H1 (cell line): ENCODE results near the gene SV2B. TPM values are rescaled to one million over a fixed set of nuclear protein-coding genes. Genes with fewer than 3 reads are reported as not detected.

ENCODE experiments used
- CTCF ChIA-PET: fragments of 300-600 bp; sonication (Branson Sonifier 250); formaldehyde crosslinking; loops from one replicate; lab custom pipeline; 2021; ENCODE audit not compliant: partially characterized antibody; lab: Charles Lee
- POLR2A ChIA-PET: fragments of 300-600 bp; sonication (Branson Sonifier 250); formaldehyde crosslinking; loops from one replicate; lab custom pipeline; 2021; ENCODE audit warnings: inconsistent platforms; ENCODE audit not compliant: partially characterized antibody; lab: Charles Lee
- DNase-seq, 2 experiments: peaks; one replicate each; pipeline versions ENCODE4 v3.0.0 to v3.0.0-alpha.2; 2010 to 2022; ENCODE audit warnings: low spot score in 2 of 2, low read depth in 1 of 2, mixed read lengths in 1 of 2
- FAIRE-seq: peaks from 2 replicates; lab custom pipeline; 2011; peaks lifted over from hg19 to GRCh38; lab: Jason Lieb, UNC
- H2AFZ ChIP-seq: 2 replicates; pipeline ENCODE4 v1.8.1; 2012; ENCODE audit warnings: low read length, inconsistent platforms
- H2AK5ac ChIP-seq: 2 replicates; pipeline ENCODE4 v1.6.1; 2013; ENCODE audit warnings: low read depth, low read length
- H2BK120ac ChIP-seq: replicated peaks from 2 replicates; pipeline ENCODE3; 2013; ENCODE audit warnings: low read depth, low read length, inconsistent platforms
- H2BK12ac ChIP-seq: 2 replicates; pipeline ENCODE4 v1.6.1; 2013; ENCODE audit warnings: low read depth, low read length
- H2BK15ac ChIP-seq: 2 replicates; pipeline ENCODE4 v1.6.1; 2013; ENCODE audit warnings: low read length
- H2BK20ac ChIP-seq: 2 replicates; pipeline ENCODE4 v1.6.1; 2013; ENCODE audit warnings: low read length
- H2BK5ac ChIP-seq: 2 replicates; pipeline ENCODE4 v1.6.1; 2013; ENCODE audit warnings: low read depth, low read length
- H3K14ac ChIP-seq: 2 replicates; pipeline ENCODE4 v1.6.1; 2013; ENCODE audit warnings: inconsistent platforms; ENCODE audit not compliant: insufficient read length
- H3K18ac ChIP-seq: 2 replicates; pipeline ENCODE4 v1.6.1; 2013; ENCODE audit warnings: low read length; ENCODE audit errors: extremely low read depth
- H3K23ac ChIP-seq: 2 replicates; pipeline ENCODE4 v1.6.1; 2013; ENCODE audit warnings: inconsistent platforms; ENCODE audit not compliant: insufficient read length
- H3K23me2 ChIP-seq: 2 replicates; pipeline ENCODE4 v1.6.1; 2013; ENCODE audit warnings: low read depth, low read length
- H3K27ac ChIP-seq: 2 replicates; pipeline ENCODE4 v1.6.1; 2011; ENCODE audit warnings: low read depth, low read length, inconsistent platforms
- H3K27me3 ChIP-seq, 4 experiments: replicated peaks in 1 of 4; 1 replicate in 1 of 4; 2 replicates in 3 of 4; pipeline versions ENCODE4 v1.6.1 to v1.8.1; 2011 to 2013; ENCODE audit warnings: low read length in 3 of 4, mild to moderate bottlenecking in 3 of 4, inconsistent platforms in 2 of 4, mixed read lengths in 2 of 4, moderate library complexity in 1 of 4; ENCODE audit not compliant: control insufficient read depth in 3 of 4, insufficient read depth in 3 of 4; ENCODE audit errors: extremely low read depth in 1 of 4
- H3K36me3 ChIP-seq, 4 experiments: 2 replicates each; pipeline versions ENCODE4 v1.6.1 to v1.8.1; 2011 to 2013; ENCODE audit warnings: mild to moderate bottlenecking in 4 of 4, low read length in 3 of 4, moderate library complexity in 2 of 4, control low read depth in 1 of 4, inconsistent platforms in 1 of 4; ENCODE audit not compliant: insufficient read depth in 4 of 4, control insufficient read depth in 2 of 4
- H3K4ac ChIP-seq: replicated peaks from 2 replicates; pipeline ENCODE3; 2013; ENCODE audit warnings: low read length, low read depth, mixed read lengths, inconsistent platforms; ENCODE audit not compliant: insufficient read length
- H3K4me1 ChIP-seq, 4 experiments: replicated peaks in 1 of 4; 1 replicate in 1 of 4; 2 replicates in 3 of 4; pipeline versions ENCODE4 v1.6.1 to v1.8.1; 2011 to 2013; ENCODE audit warnings: low read length in 3 of 4, inconsistent platforms in 2 of 4, mixed read lengths in 1 of 4; ENCODE audit not compliant: insufficient read depth in 4 of 4, control insufficient read depth in 3 of 4
- H3K4me2 ChIP-seq, 2 experiments: 2 replicates each; pipeline versions ENCODE4 v1.6.1 to v1.8.1; 2011 to 2013; ENCODE audit warnings: low read depth in 2 of 2, low read length in 2 of 2, control low read depth in 1 of 2, inconsistent platforms in 1 of 2, mild to moderate bottlenecking in 1 of 2; ENCODE audit not compliant: insufficient read depth in 1 of 2
- H3K4me3 ChIP-seq, 4 experiments: fragments of 200-600, 300-600 bp in 1 of 4; sonication (generic), shearing (Covaris generic), sonication (Bioruptor Twin) in 1 of 4; 2 replicates each; pipeline versions ENCODE4 v1.5.1 to v1.8.1; 2011 to 2016; ENCODE audit warnings: low read length in 4 of 4, low read depth in 3 of 4, control low read depth in 2 of 4, inconsistent platforms in 2 of 4, mild to moderate bottlenecking in 2 of 4, mixed read lengths in 1 of 4, moderate library complexity in 1 of 4; ENCODE audit not compliant: insufficient read depth in 2 of 4; ENCODE audit errors: extremely low read depth in 1 of 4
- H3K56ac ChIP-seq: replicated peaks from 2 replicates; pipeline ENCODE3; 2013; ENCODE audit warnings: low read depth, mild to moderate bottlenecking, mixed read lengths, low read length, inconsistent platforms; ENCODE audit not compliant: insufficient read length
- H3K79me1 ChIP-seq: 2 replicates; pipeline ENCODE4 v1.6.1; 2013; ENCODE audit warnings: low read depth, low read length, control low read depth
- H3K79me2 ChIP-seq, 2 experiments: 2 replicates each; pipeline versions ENCODE4 v1.6.1 to v1.8.1; 2012 to 2013; ENCODE audit warnings: low read length in 2 of 2, mild to moderate bottlenecking in 2 of 2, inconsistent platforms in 1 of 2; ENCODE audit not compliant: insufficient read depth in 2 of 2, control insufficient read depth in 1 of 2
- H3K9ac ChIP-seq, 4 experiments: replicated peaks in 1 of 4; 1 replicate in 1 of 4; 2 replicates in 3 of 4; pipeline versions ENCODE4 v1.6.1 to v1.8.1; 2011 to 2013; ENCODE audit warnings: low read depth in 3 of 4, low read length in 3 of 4, control low read depth in 2 of 4, mild to moderate bottlenecking in 2 of 4, moderate library complexity in 2 of 4, inconsistent platforms in 1 of 4; ENCODE audit errors: extremely low read depth in 1 of 4
- H3K9me3 ChIP-seq, 2 experiments: 2 replicates each; pipeline versions ENCODE4 v1.6.1 to v1.8.1; 2012 to 2013; ENCODE audit warnings: mild to moderate bottlenecking in 2 of 2, moderate library complexity in 2 of 2, control low read depth in 1 of 2, inconsistent platforms in 1 of 2, low read depth in 1 of 2, low read length in 1 of 2, mixed read lengths in 1 of 2; ENCODE audit not compliant: insufficient read depth in 2 of 2
- H4K20me1 ChIP-seq, 2 experiments: replicated peaks in 1 of 2; 2 replicates each; pipeline versions ENCODE3 to v1.8.1; 2011 to 2013; ENCODE audit warnings: inconsistent platforms in 2 of 2, low read length in 2 of 2, mild to moderate bottlenecking in 1 of 2; ENCODE audit not compliant: insufficient read depth in 2 of 2, control insufficient read depth in 1 of 2
- H4K5ac ChIP-seq: 2 replicates; pipeline ENCODE4 v1.6.1; 2013; ENCODE audit warnings: low read length, low read depth, mixed read lengths, inconsistent platforms; ENCODE audit not compliant: insufficient read length
- H4K8ac ChIP-seq: 2 replicates; pipeline ENCODE4 v1.8.0; 2013; ENCODE audit warnings: mild to moderate bottlenecking, moderate library complexity, low read length, inconsistent platforms; ENCODE audit not compliant: insufficient read depth; ENCODE audit errors: extremely low read depth
- H4K91ac ChIP-seq: replicated peaks from 2 replicates; pipeline ENCODE3; 2013; ENCODE audit warnings: low read length, mixed read lengths, inconsistent platforms; ENCODE audit not compliant: insufficient read length
- EP300 ChIP-seq, 2 experiments: IDR thresholded peaks; 1 replicate in 1 of 2; 2 replicates in 1 of 2; pipeline ENCODE4 v1.6.1; 2011 to 2012; ENCODE audit warnings: low read depth in 2 of 2, low read length in 2 of 2, mild to moderate bottlenecking in 2 of 2, borderline replicate concordance in 1 of 2, inconsistent platforms in 1 of 2, moderate library complexity in 1 of 2
- JUN ChIP-seq: IDR thresholded peaks from 2 replicates; pipeline ENCODE4 v1.6.1; 2011; ENCODE audit warnings: low read depth, mild to moderate bottlenecking, improper control_type of control experiment, low read length
- KDM1A ChIP-seq: fragments of 200-600, 300-600 bp; sonication (generic); IDR thresholded peaks from 2 replicates; pipeline ENCODE4 v1.7.1; 2016; ENCODE audit warnings: mild to moderate bottlenecking, low read length, borderline replicate concordance
- POU5F1 ChIP-seq: IDR thresholded peaks from 2 replicates; pipeline ENCODE4 v1.6.1; 2011; ENCODE audit warnings: low read depth, mild to moderate bottlenecking, low read length, moderate library complexity
- TAF7 ChIP-seq: optimal IDR thresholded peaks from 2 replicates; pipeline ENCODE3; 2011; ENCODE audit warnings: low read depth, mild to moderate bottlenecking, inconsistent platforms, low read length, moderate library complexity, borderline replicate concordance
- WGBS, 2 experiments: shearing (Covaris generic) in 1 of 2; methylation state at CpG; one replicate each; pipeline versions ENCODE4 v1.1.6 to v1.1.7; 2013 to 2015; ENCODE audit warnings: low lambda C conversion rate in 2 of 2, mixed read lengths in 2 of 2, inconsistent platforms in 1 of 2, low coverage in 1 of 2, missing lambda C conversion rate in 1 of 2; ENCODE audit not compliant: insufficient replicate concordance in 2 of 2, insufficient coverage in 1 of 2, insufficient read length in 1 of 2; ENCODE audit errors: extremely low coverage in 1 of 2, missing lambda C conversion rate in 1 of 2; 5-methylcytosine and 5-hydroxymethylcytosine counted together
- polyA plus RNA-seq, 7 experiments: library from polyadenylated mRNA; depleted of rRNA in 3 of 7; stranded (reverse) in 5 of 7; unstranded in 2 of 7; fragments of >200 nt in 5 of 7; fragments of 200-250 nt in 2 of 7; gene quantifications; 1 replicate in 5 of 7; 2 replicates in 1 of 7; 4 replicates in 1 of 7; pipeline versions ENCODE4 v1.2.1 to v1.2.3, GENCODE V29; 2011 to 2013; ENCODE audit warnings: missing spikeins in 2 of 7, mixed read lengths in 2 of 7
- total RNA-seq: library from RNA; stranded (reverse); fragmentation: NEBNext Ultra II Directional; extraction: Animal tissue kit (Norgen Biotek cat#: 25700); gene quantifications from 2 replicates; pipeline ENCODE4 v1.2.1, GENCODE V29; 2021

Gene SV2B
- total and polyA plus RNA-seq, 2 of the 8 experiments (the other 6 are each of a cell fraction or from before 2014, with no cell fraction given): 0.09 to 0.20 TPM

DNA sequence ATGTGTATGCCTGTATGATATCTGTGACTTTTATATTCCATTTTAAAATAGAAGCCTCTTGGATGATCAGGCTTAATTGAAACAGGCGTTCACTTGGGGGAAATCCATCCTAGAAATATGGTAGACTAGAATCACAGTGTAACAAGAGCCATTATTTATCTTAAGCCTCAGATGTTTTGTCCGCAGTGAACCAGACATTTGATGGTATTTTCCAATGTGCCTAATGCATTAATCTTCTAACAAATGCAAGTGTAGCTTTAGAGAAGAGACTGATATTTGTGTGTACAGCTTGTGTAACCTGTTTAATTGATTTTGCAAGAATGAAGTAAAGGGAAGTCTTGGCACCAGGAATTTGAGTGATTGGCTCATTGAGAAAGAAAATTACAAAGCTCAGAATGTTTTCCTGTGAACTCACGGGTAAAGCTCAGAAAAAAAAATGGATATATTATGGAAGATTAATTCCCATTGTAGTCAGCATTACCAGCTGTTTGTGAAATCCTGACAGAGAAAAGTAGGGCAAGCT lies 155.7 kb downstream of the SV2B start:
- WGBS, 2 experiments: 90% methylated on average over 3 of the region's 3 CpGs; no CpG with 5 or more reads in 1 of the 2 experiments
- Histone ChIP-seq H2AK5ac (no peak overlapping the region), H2BK12ac (no peak overlapping the region), H3K14ac (no peak overlapping the region), H3K79me2 (no peaks in the 10 kb centered on the region), H3K4me2 (no peak overlapping the region), H2BK20ac (no peak overlapping the region), H3K18ac (no peak overlapping the region), H3K27ac (no peak overlapping the region), H2BK5ac (no peak overlapping the region), H2AFZ (no peak overlapping the region), H3K9me3 (no peaks in the 10 kb centered on the region), H3K27me3 (peaks cover 0 to 3% (median 0%) of the 10 kb centered on the region in 4 experiments; a peak in 1 of 7 replicates), H3K4me3 (no peak overlapping the region)
- TF ChIP-seq JUN (no peak), POU5F1 (no peak), TAF7 (no peak), EP300 (IDR thresholded peaks at IDR 0.05; ENCODE audit: borderline replicate concordance in 1 of 2, low read depth in 2 of 2, low read length in 2 of 2) (no peak), KDM1A (no peak)
- TF ChIP-seq, all 59 proteins: peak for 0
- H3K23ac ChIP-seq: no peak overlapping the region
- H3K23me2 ChIP-seq: no peaks in the 10 kb centered on the region
- no peak overlapping the region for H4K8ac ChIP-seq
- POLR2A ChIA-PET: no interaction called here
- no peak overlapping the region for H3K9ac ChIP-seq
- CTCF ChIA-PET: interaction anchor here (0.6 to 7.8 kb wide), 5 partner anchors 12 to 212 kb away, joined by 3 to 78 read pairs (median 3); no protein-coding TSS in a partner anchor
- no peaks in the 10 kb centered on the region for H3K36me3 ChIP-seq
- FAIRE-seq (no peak), DNase-seq (no peak)
- H2BK120ac ChIP-seq: no peak overlapping the region
- no peak overlapping the region for H4K91ac ChIP-seq
- H4K5ac ChIP-seq: no peak overlapping the region
- no peak overlapping the region for H3K56ac ChIP-seq
- H4K20me1 ChIP-seq: no peaks in the 10 kb centered on the region
- H2BK15ac ChIP-seq: no peak overlapping the region
- no peak overlapping the region for H3K4ac ChIP-seq
- no peaks in the 10 kb centered on the region for H3K79me1 ChIP-seq
- no peaks in the 10 kb centered on the region for H3K4me1 ChIP-seq
